ENCODE measurements around the gene HOXC12.

HOXC12 gene

GRCh38 chr12:53940443-53941014 is 14.2 kb upstream of the HOXC12 start:
- no peak for DNase-seq (ENCODE audit: low read depth)

GRCh38 chr12:53941187-53941586 is 13.5 kb upstream of the HOXC12 start:
- DNase-seq (ENCODE audit: low read depth): no peak

- DNase-seq (ENCODE audit: low read depth): no peak
These were observed 13.0 kb upstream of the HOXC12 start for GRCh38 chr12:53941750-53942149.

GRCh38 chr12:53942467-53942997 is 12.2 kb upstream of the HOXC12 start:
- no peak for DNase-seq (ENCODE audit: low read depth)

GRCh38 chr12:53944209-53944608 is 10.5 kb upstream of the HOXC12 start:
- DNase-seq (ENCODE audit: low read depth): no peak

- DNase-seq (ENCODE audit: low read depth): no peak
These were observed 9.5 kb upstream of the HOXC12 start for GRCh38 chr12:53944907-53945847.

GRCh38 chr12:53947743-53948142 is 7.0 kb upstream of the HOXC12 start:
- no peak for DNase-seq (ENCODE audit: low read depth)

GRCh38 chr12:53948650-53949593 is 5.8 kb upstream of the HOXC12 start:
- DNase-seq (ENCODE audit: low read depth): no peak

- DNase-seq (ENCODE audit: low read depth): no peak
These were observed 4.9 kb upstream of the HOXC12 start for GRCh38 chr12:53949631-53950436.

GRCh38 chr12:53950437-53950773 is 4.3 kb upstream of the HOXC12 start:
- DNase-seq (ENCODE audit: low read depth): no peak

GRCh38 chr12:53950789-53951576 is 3.7 kb upstream of the HOXC12 start:
- DNase-seq (ENCODE audit: low read depth): no peak

GRCh38 chr12:53951577-53952334 is 2.9 kb upstream of the HOXC12 start:
- no peak for DNase-seq (ENCODE audit: low read depth)

- DNase-seq (ENCODE audit: low read depth): no peak
These were observed 2.4 kb upstream of the HOXC12 start for GRCh38 chr12:53952335-53952694.

GRCh38 chr12:53952871-53953734 is 1.6 kb upstream of the HOXC12 start:
- no peak for DNase-seq (ENCODE audit: low read depth)

- DNase-seq (ENCODE audit: low read depth): no peak
These were observed 641 bp upstream of the HOXC12 start for GRCh38 chr12:53953831-53954693.

- no peak for DNase-seq (ENCODE audit: low read depth)
These were observed 503 bp downstream of the HOXC12 start for GRCh38 chr12:53955036-53955775.

- DNase-seq (ENCODE audit: low read depth): no peak
These were observed 1.1 kb downstream of the HOXC12 start for GRCh38 chr12:53955776-53956250.

All from EH (cell line).